Eye (tissue), 1 donor: ENCODE results near the gene SLC35F6.
"Not testable (repeated sequence)": the region's sequence is repeated elsewhere in the genome, so short reads cannot be mapped to it uniquely, and the experiment has no call there.

Source experiments
- DNase-seq: peaks from one replicate; pipeline ENCODE4 v3.0.0-alpha.2; 2015

Gene SLC35F6

GRCh38 chr2:26786207-26787028 is 22.3 kb downstream of the SLC35F6 start:
- DNase-seq: no peak

- DNase-seq: no peak
Measured at GRCh38 chr2:26792720-26793119, 28.6 kb downstream of the SLC35F6 start.

GRCh38 chr2:26793518-26793917 is 29.4 kb downstream of the SLC35F6 start:
- no peak for DNase-seq

- not testable (repeated sequence) for DNase-seq
Measured at GRCh38 chr2:26795135-26795534, 31.1 kb downstream of the SLC35F6 start.

- DNase-seq: no peak
Measured at GRCh38 chr2:26801328-26801727, 37.2 kb downstream of the SLC35F6 start.

- DNase-seq: no peak
Measured at GRCh38 chr2:26801796-26802195, 37.7 kb downstream of the SLC35F6 start.

GRCh38 chr2:26805241-26805676 is 41.2 kb downstream of the SLC35F6 start:
- peak; percentile 12 for DNase-seq

- peak; percentile 80 for DNase-seq
Measured at GRCh38 chr2:26807788-26808460, 43.8 kb downstream of the SLC35F6 start.

GRCh38 chr2:26809211-26809610 is 45.1 kb downstream of the SLC35F6 start:
- no peak for DNase-seq

- no peak for DNase-seq
Measured at GRCh38 chr2:26809876-26810577, 45.9 kb downstream of the SLC35F6 start.

- DNase-seq: no peak
Measured at GRCh38 chr2:26811261-26811660, 47.2 kb downstream of the SLC35F6 start.

- DNase-seq: no peak
Measured at GRCh38 chr2:26811791-26812694, 48.0 kb downstream of the SLC35F6 start.

- no peak for DNase-seq
Measured at GRCh38 chr2:26812731-26813130, 48.6 kb downstream of the SLC35F6 start.

GRCh38 chr2:26814072-26814765 is 50.1 kb downstream of the SLC35F6 start:
- not testable (repeated sequence) for DNase-seq

GRCh38 chr2:26816893-26817292 is 52.8 kb downstream of the SLC35F6 start:
- DNase-seq: no peak

- DNase-seq: no peak
Measured at GRCh38 chr2:26818255-26818654, 54.2 kb downstream of the SLC35F6 start.

GRCh38 chr2:26818972-26819371 is 54.9 kb downstream of the SLC35F6 start:
- no peak for DNase-seq

GRCh38 chr2:26820932-26821331 is 56.8 kb downstream of the SLC35F6 start:
- DNase-seq: no peak

GRCh38 chr2:26822877-26823276 is 58.8 kb downstream of the SLC35F6 start:
- no peak for DNase-seq
